ENCODE results near the gene CPNE2.
A peak's percentile ranks its signal among the peaks of the same experiment; 100 is the strongest.

The CPNE2 gene

DNA sequence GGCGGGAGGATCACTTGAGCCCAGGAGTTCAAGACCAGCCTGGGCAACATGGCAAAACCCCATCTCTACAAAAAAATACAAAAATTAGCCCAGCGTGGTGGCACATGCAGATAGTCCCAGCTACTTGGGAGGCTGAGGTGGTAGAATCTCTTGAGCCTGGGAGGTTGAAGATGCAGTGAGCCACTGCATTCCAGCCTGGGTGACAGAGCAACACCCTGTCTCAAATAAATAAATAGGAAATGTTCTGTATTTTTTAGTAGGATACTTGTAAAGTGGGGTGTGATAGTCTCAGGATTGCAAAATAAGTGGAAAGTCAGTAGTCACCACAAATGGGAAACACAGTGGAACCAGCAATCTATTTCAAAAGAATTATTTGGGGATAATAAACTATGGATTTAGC, 97.8 kb downstream of the CPNE2 start:
- H2BK5ac ChIP-seq (ENCODE audit: low read depth, low read length, poor library complexity, severe bottlenecking) = no peak overlapping the region
- no peaks in the 10 kb centered on the region for H3K9me3 ChIP-seq (ENCODE audit: control insufficient read depth, low read length)

DNA sequence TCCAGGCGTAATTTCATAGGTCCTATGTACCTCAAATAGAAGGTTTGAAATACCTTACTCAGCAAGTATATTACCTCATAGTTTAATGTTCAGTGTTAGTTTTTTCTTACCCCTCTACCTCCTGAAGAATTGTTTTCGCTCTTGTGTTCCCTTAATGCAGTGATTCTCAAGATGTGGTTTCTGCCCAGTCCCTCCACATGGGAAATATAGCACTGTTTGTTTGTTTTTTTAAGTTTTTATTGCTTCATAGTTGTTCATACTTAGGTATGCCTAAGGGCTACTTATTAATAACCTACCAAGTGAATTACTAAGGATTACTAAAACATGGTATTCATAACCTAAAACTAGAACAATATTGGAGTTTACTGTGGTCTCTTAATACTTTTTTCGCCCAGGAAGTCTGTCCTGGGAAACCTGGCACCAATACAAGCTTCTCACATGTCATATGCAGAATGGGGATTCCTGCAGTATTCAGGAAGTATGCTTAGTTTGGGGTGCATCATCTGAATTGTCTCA, 98.7 kb downstream of the CPNE2 start:
- no peak overlapping the region for H2AFZ ChIP-seq (ENCODE audit: low read depth, low read length)
- H4K8ac ChIP-seq (ENCODE audit: low read length) = no peak overlapping the region
- peak; percentile 50 for DNase-seq
- no peak overlapping the region for H2AK5ac ChIP-seq (ENCODE audit: low read length, severe bottlenecking)
- no peak overlapping the region for H3K18ac ChIP-seq (ENCODE audit: low read depth in 1 of 2, low read length in 2 of 2)
- WGBS = 48% methylated on average over 2 of the region's 3 CpGs
- H3K4me3 ChIP-seq (ENCODE audit: insufficient read depth in 1 of 2, low read depth in 1 of 2, low read length in 2 of 2) = no peak overlapping the region
- H2BK120ac ChIP-seq (ENCODE audit: low read depth, low read length) = no peak overlapping the region
- H3K4me2 ChIP-seq (ENCODE audit: low read length, poor library complexity, severe bottlenecking) = peak overlapping the region; percentile 22
- H2BK15ac ChIP-seq (ENCODE audit: low read depth, poor library complexity, severe bottlenecking) = no peak overlapping the region
- peak overlapping the region; percentile 61 for H3K27ac ChIP-seq (ENCODE audit: low read length, poor library complexity, severe bottlenecking)
- peaks cover 17% of the 10 kb centered on the region for H3K4me1 ChIP-seq (ENCODE audit: control insufficient read depth, insufficient read depth, low read depth, low read length)
- no peak overlapping the region for H3K4ac ChIP-seq (ENCODE audit: low read depth in 1 of 2, low read length in 2 of 2)
- H3K23ac ChIP-seq (ENCODE audit: low read length in 2 of 2) = no peak overlapping the region
- no peaks in the 10 kb centered on the region for H3K27me3 ChIP-seq (ENCODE audit: control insufficient read depth in 1 of 2, insufficient read depth in 1 of 2, low read length in 2 of 2)
- no peak overlapping the region for H2BK5ac ChIP-seq (ENCODE audit: low read depth, low read length, poor library complexity, severe bottlenecking)
- H3K14ac ChIP-seq (ENCODE audit: low read length in 2 of 2) = no peak overlapping the region
- H4K91ac ChIP-seq (ENCODE audit: low read length) = no peak overlapping the region
- H2BK12ac ChIP-seq (ENCODE audit: low read length in 2 of 2) = no peak overlapping the region
- no peaks in the 10 kb centered on the region for H3K79me1 ChIP-seq (replicated peaks; ENCODE audit: low read length, poor library complexity, severe bottlenecking)
- no peaks in the 10 kb centered on the region for H3K9me3 ChIP-seq (ENCODE audit: control insufficient read depth, low read length)
- peaks cover 0 to 4% of the 10 kb centered on the region in 2 experiments for H3K36me3 ChIP-seq (ENCODE audit: control insufficient read depth in 1 of 2, insufficient read depth in 2 of 2, low read depth in 1 of 2, low read length in 2 of 2)
- H3K9ac ChIP-seq (ENCODE audit: low read length) = peak overlapping the region; percentile 33

More for the DNA sequence above, 97.8 kb downstream of the CPNE2 start:
- Histone ChIP-seq H3K9ac (ENCODE audit: low read length) (no peak overlapping the region), H3K4me2 (ENCODE audit: low read length, poor library complexity, severe bottlenecking) (no peak overlapping the region), H3K36me3 (ENCODE audit: control insufficient read depth in 1 of 2, insufficient read depth in 2 of 2, low read depth in 1 of 2, low read length in 2 of 2) (peaks cover 0 to 4% of the 10 kb centered on the region in 2 experiments), H4K8ac (ENCODE audit: low read length) (no peak overlapping the region), H3K23ac (ENCODE audit: low read length in 2 of 2) (no peak overlapping the region), H2AFZ (ENCODE audit: low read depth, low read length) (no peak overlapping the region), H3K79me1 (replicated peaks; ENCODE audit: low read length, poor library complexity, severe bottlenecking) (no peaks in the 10 kb centered on the region), H3K4me3 (ENCODE audit: insufficient read depth in 1 of 2, low read depth in 1 of 2, low read length in 2 of 2) (no peak overlapping the region), H3K14ac (ENCODE audit: low read length in 2 of 2) (no peak overlapping the region), H3K4me1 (ENCODE audit: control insufficient read depth, insufficient read depth, low read depth, low read length) (peaks cover 16% of the 10 kb centered on the region), H3K27me3 (ENCODE audit: control insufficient read depth in 1 of 2, insufficient read depth in 1 of 2, low read length in 2 of 2) (no peaks in the 10 kb centered on the region), H2BK12ac (ENCODE audit: low read length in 2 of 2) (no peak overlapping the region), H4K91ac (ENCODE audit: low read length) (no peak overlapping the region), H2BK15ac (ENCODE audit: low read depth, poor library complexity, severe bottlenecking) (no peak overlapping the region), H3K27ac (ENCODE audit: low read length, poor library complexity, severe bottlenecking) (no peak overlapping the region), H2BK120ac (ENCODE audit: low read depth, low read length) (no peak overlapping the region), H2AK5ac (ENCODE audit: low read length, severe bottlenecking) (no peak overlapping the region), H3K4ac (ENCODE audit: low read depth in 1 of 2, low read length in 2 of 2) (no peak overlapping the region), H3K18ac (ENCODE audit: low read depth in 1 of 2, low read length in 2 of 2) (no peak overlapping the region)
- WGBS = 100% methylated on average over 1 of the region's 2 CpGs
- DNase-seq = no peak

DNA sequence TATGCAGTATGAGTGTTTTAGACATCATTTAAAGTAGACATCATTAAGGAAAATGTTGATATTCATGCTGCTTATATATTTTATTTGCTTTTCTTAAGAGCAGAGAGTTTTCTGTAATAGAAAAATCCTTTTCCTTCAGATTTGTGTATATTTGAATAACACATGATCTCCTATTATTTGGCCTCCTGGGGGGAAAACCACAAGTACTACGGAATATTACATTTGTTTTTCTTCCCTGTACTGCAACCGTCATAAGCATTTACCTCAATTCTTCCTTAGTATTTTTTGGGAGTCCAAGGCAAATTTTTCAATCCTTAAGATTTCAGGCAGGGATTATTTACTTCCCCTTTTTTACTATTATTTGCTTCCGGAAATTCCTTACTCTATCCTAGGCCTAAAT, 99.8 kb downstream of the CPNE2 start:
- H3K27me3 ChIP-seq (ENCODE audit: control insufficient read depth in 1 of 2, insufficient read depth in 1 of 2, low read length in 2 of 2) = no peaks in the 10 kb centered on the region
- no peak overlapping the region for H4K91ac ChIP-seq (ENCODE audit: low read length)
- no peak for DNase-seq
- H3K27ac ChIP-seq (ENCODE audit: low read length, poor library complexity, severe bottlenecking) = peak overlapping the region; percentile 35
- H2BK15ac ChIP-seq (ENCODE audit: low read depth, poor library complexity, severe bottlenecking) = no peak overlapping the region
- no peak overlapping the region for H3K14ac ChIP-seq (ENCODE audit: low read length in 2 of 2)
- H3K36me3 ChIP-seq (ENCODE audit: control insufficient read depth in 1 of 2, insufficient read depth in 2 of 2, low read depth in 1 of 2, low read length in 2 of 2) = peaks cover 0 to 4% of the 10 kb centered on the region in 2 experiments
- WGBS = 43% methylated on average over 2 of the region's 3 CpGs
- no peak overlapping the region for H3K18ac ChIP-seq (ENCODE audit: low read depth in 1 of 2, low read length in 2 of 2)
- H3K9me3 ChIP-seq (ENCODE audit: control insufficient read depth, low read length) = no peaks in the 10 kb centered on the region
- no peak overlapping the region for H2BK120ac ChIP-seq (ENCODE audit: low read depth, low read length)
- no peak overlapping the region for H3K4me3 ChIP-seq (ENCODE audit: insufficient read depth in 1 of 2, low read depth in 1 of 2, low read length in 2 of 2)
- no peak overlapping the region for H2AFZ ChIP-seq (ENCODE audit: low read depth, low read length)
- no peak overlapping the region for H2BK5ac ChIP-seq (ENCODE audit: low read depth, low read length, poor library complexity, severe bottlenecking)
- H3K9ac ChIP-seq (ENCODE audit: low read length) = no peak overlapping the region
- H3K4ac ChIP-seq (ENCODE audit: low read depth in 1 of 2, low read length in 2 of 2) = no peak overlapping the region
- no peak overlapping the region for H2AK5ac ChIP-seq (ENCODE audit: low read length, severe bottlenecking)
- no peak overlapping the region for H4K8ac ChIP-seq (ENCODE audit: low read length)
- H3K79me1 ChIP-seq (replicated peaks; ENCODE audit: low read length, poor library complexity, severe bottlenecking) = no peaks in the 10 kb centered on the region
- no peak overlapping the region for H3K23ac ChIP-seq (ENCODE audit: low read length in 2 of 2)
- H3K4me2 ChIP-seq (ENCODE audit: low read length, poor library complexity, severe bottlenecking) = no peak overlapping the region
- H2BK12ac ChIP-seq (ENCODE audit: low read length in 2 of 2) = no peak overlapping the region
- peaks cover 17% of the 10 kb centered on the region for H3K4me1 ChIP-seq (ENCODE audit: control insufficient read depth, insufficient read depth, low read depth, low read length)

DNA sequence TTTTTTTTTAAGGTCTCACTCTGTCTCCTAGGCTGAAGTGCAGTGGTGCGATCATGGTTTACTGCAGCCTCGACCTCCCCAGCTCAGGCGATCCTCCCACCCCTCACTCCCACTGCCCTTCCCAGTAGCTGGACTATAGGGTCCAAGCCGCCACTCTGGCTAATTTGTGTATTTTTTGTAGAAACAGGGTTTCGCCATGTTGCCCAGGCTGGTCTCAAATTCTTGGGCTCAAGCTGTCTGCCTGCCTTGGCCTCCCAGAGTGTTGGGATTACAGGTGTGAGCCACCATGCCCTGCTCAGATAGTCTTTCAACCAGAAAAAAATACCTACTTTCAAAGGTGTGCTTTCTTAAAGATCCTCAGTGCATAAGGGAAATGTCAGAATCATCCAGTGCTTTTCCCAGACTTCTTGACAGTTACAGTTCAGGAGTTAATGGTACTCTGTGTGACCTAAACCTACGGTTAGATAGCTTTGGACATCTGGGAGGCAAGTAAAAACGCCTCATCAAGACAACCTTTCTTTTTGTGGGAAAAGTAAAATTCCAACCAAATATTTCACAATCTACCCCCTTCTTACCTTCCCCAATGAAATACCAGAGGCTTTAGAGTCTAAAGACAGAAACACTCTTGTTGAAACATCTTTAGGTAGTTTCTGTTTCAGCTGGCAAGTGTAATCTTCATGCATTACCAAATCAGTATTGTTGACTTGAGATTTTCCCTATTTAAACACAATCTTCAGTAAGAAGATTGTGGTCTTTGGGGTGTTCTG, 100.5 kb downstream of the CPNE2 start:
- Histone ChIP-seq H3K9me3 (ENCODE audit: control insufficient read depth, low read length) (no peaks in the 10 kb centered on the region), H3K23ac (ENCODE audit: low read length in 2 of 2) (no peak overlapping the region), H3K27ac (ENCODE audit: low read length, poor library complexity, severe bottlenecking) (peak overlapping the region; percentile 89), H2AFZ (ENCODE audit: low read depth, low read length) (no peak overlapping the region), H2BK5ac (ENCODE audit: low read depth, low read length, poor library complexity, severe bottlenecking) (no peak overlapping the region), H3K27me3 (ENCODE audit: control insufficient read depth in 1 of 2, insufficient read depth in 1 of 2, low read length in 2 of 2) (no peaks in the 10 kb centered on the region), H3K18ac (ENCODE audit: low read depth in 1 of 2, low read length in 2 of 2) (no peak overlapping the region), H3K4me2 (ENCODE audit: low read length, poor library complexity, severe bottlenecking) (no peak overlapping the region), H3K4ac (ENCODE audit: low read depth in 1 of 2, low read length in 2 of 2) (no peak overlapping the region), H3K9ac (ENCODE audit: low read length) (peak overlapping the region; percentile 2), H3K4me1 (ENCODE audit: control insufficient read depth, insufficient read depth, low read depth, low read length) (peaks cover 17% of the 10 kb centered on the region), H4K91ac (ENCODE audit: low read length) (no peak overlapping the region), H2BK12ac (ENCODE audit: low read length in 2 of 2) (no peak overlapping the region), H2AK5ac (ENCODE audit: low read length, severe bottlenecking) (no peak overlapping the region), H2BK15ac (ENCODE audit: low read depth, poor library complexity, severe bottlenecking) (peak overlapping the region; percentile 28), H3K36me3 (ENCODE audit: control insufficient read depth in 1 of 2, insufficient read depth in 2 of 2, low read depth in 1 of 2, low read length in 2 of 2) (peaks cover 0 to 4% of the 10 kb centered on the region in 2 experiments), H3K14ac (ENCODE audit: low read length in 2 of 2) (peak overlapping the region in 1 of 2 experiments; percentile 7), H4K8ac (ENCODE audit: low read length) (peak overlapping the region; percentile 60), H2BK120ac (ENCODE audit: low read depth, low read length) (no peak overlapping the region), H3K79me1 (replicated peaks; ENCODE audit: low read length, poor library complexity, severe bottlenecking) (no peaks in the 10 kb centered on the region), H3K4me3 (ENCODE audit: insufficient read depth in 1 of 2, low read depth in 1 of 2, low read length in 2 of 2) (no peak overlapping the region)
- WGBS = 77% methylated on average over 4 of the region's 7 CpGs
- peak; percentile 70 for DNase-seq
